GM18526 (cell line): ENCODE data around the gene FUCA1.

Source experiments
- POLR2A ChIP-seq: IDR thresholded peaks from 3 replicates; pipeline ENCODE4 v1.6.1; 2011; ENCODE audit not compliant: insufficient read length; ENCODE audit errors: extremely low read depth

Gene FUCA1

GRCh38 chr1:23799255-23799569 lies 68.9 kb downstream of the FUCA1 start:
- no peak for TF ChIP-seq POLR2A

- TF ChIP-seq POLR2A, result no peak
These were observed 69.4 kb downstream of the FUCA1 start for GRCh38 chr1:23798662-23799142.

GRCh38 chr1:23797478-23798448 lies 70.3 kb downstream of the FUCA1 start:
- no peak for TF ChIP-seq POLR2A

- TF ChIP-seq POLR2A, result no peak
These were observed 71.4 kb downstream of the FUCA1 start for GRCh38 chr1:23796466-23797271.

- no peak for TF ChIP-seq POLR2A
These were observed 72.2 kb downstream of the FUCA1 start for GRCh38 chr1:23795676-23796465.
